GM23338 (cell line): Measurements from ENCODE around the gene ZBTB3. TPM values are rescaled to one million over a fixed set of nuclear protein-coding genes. Genes with fewer than 3 reads are reported as not detected.
A peak's percentile ranks its signal among the peaks of the same experiment; 100 is the strongest.

Experiments
- ATAC-seq: fragments of 200-7000 bp; cut with Tn5 transposase; 3 replicates; pipeline ENCODE4 v1.9.1; 2020
- DNase-seq: peaks from one replicate; pipeline ENCODE4 v3.0.0-alpha.2; 2015; ENCODE audit warnings: low spot score
- H2AFZ ChIP-seq: fragments of 200-600 bp; sonication (generic); 2 replicates; pipeline ENCODE4 v1.8.0; 2016; ENCODE audit warnings: antibody characterized with exemption, mild to moderate bottlenecking, moderate library complexity
- H3F3A ChIP-seq: fragments of 200-600 bp; sonication (generic); replicated peaks from 2 replicates; pipeline ENCODE4 v1.8.0; 2017; ENCODE audit warnings: antibody characterized with exemption, mixed run types, low read depth
- H3K27ac ChIP-seq: fragments of 200-600 bp; sonication (generic); 2 replicates; pipeline ENCODE4 v1.6.1; 2016; ENCODE audit warnings: low read depth
- H3K27me3 ChIP-seq: fragments of 200-600 bp; sonication (generic); 2 replicates; pipeline ENCODE4 v1.8.0; 2016; ENCODE audit warnings: mild to moderate bottlenecking, mixed run types, moderate library complexity; ENCODE audit not compliant: insufficient read depth
- H3K36me3 ChIP-seq: fragments of 200-600 bp; sonication (generic); 2 replicates; pipeline ENCODE4 v1.8.0; 2016; ENCODE audit warnings: mild to moderate bottlenecking; ENCODE audit not compliant: insufficient read depth
- H3K4me1 ChIP-seq: fragments of 200-600 bp; sonication (generic); 2 replicates; pipeline ENCODE4 v1.8.0; 2016; ENCODE audit warnings: mild to moderate bottlenecking, moderate library complexity; ENCODE audit not compliant: insufficient read depth
- H3K4me2 ChIP-seq: fragments of 200-600 bp; sonication (generic); 2 replicates; pipeline ENCODE4 v1.7.1; 2017; ENCODE audit warnings: mixed run types
- H3K4me3 ChIP-seq: fragments of 200-600 bp; sonication (generic); 2 replicates; pipeline ENCODE4 v1.6.1; 2016; ENCODE audit warnings: mixed run types
- H3K79me2 ChIP-seq: fragments of 200-600 bp; sonication (generic); replicated peaks from 2 replicates; pipeline ENCODE4 v1.8.0; 2017; ENCODE audit warnings: mild to moderate bottlenecking; ENCODE audit not compliant: insufficient read depth
- H3K9me2 ChIP-seq: fragments of 200-600 bp; sonication (generic); 2 replicates; pipeline ENCODE4 v1.8.0; 2017; ENCODE audit not compliant: insufficient read depth
- H4K20me1 ChIP-seq: fragments of 200-600 bp; sonication (generic); replicated peaks from 2 replicates; pipeline ENCODE4 v1.8.0; 2017; ENCODE audit warnings: mild to moderate bottlenecking; ENCODE audit not compliant: insufficient read depth
- H3K27ac Mint-ChIP-seq: 2 replicates; pipeline ENCODE4 v1.8.0; 2020; ENCODE audit warnings: inconsistent platforms, mild to moderate bottlenecking, moderate library complexity, mixed read lengths
- H3K27me3 Mint-ChIP-seq: 3 replicates; pipeline ENCODE4 v1.8.0; 2022; ENCODE audit warnings: low read depth, mild to moderate bottlenecking, moderate library complexity, mixed read lengths, inconsistent platforms; ENCODE audit not compliant: insufficient read depth, poor library complexity
- H3K36me3 Mint-ChIP-seq: 3 replicates; pipeline ENCODE4 v1.8.0; 2021; ENCODE audit warnings: low read depth, mild to moderate bottlenecking, inconsistent platforms, moderate library complexity, mixed read lengths
- H3K4me1 Mint-ChIP-seq: 3 replicates; pipeline ENCODE4 v1.8.0; 2020; ENCODE audit warnings: mild to moderate bottlenecking, inconsistent platforms, mixed read lengths
- H3K4me3 Mint-ChIP-seq: 3 replicates; pipeline ENCODE4 v1.8.0; 2021; ENCODE audit warnings: moderate library complexity, mild to moderate bottlenecking, inconsistent platforms, mixed read lengths
- H3K9me3 Mint-ChIP-seq: 3 replicates; pipeline ENCODE4 v1.8.0; 2020; ENCODE audit warnings: moderate library complexity, mild to moderate bottlenecking, inconsistent platforms, mixed read lengths
- CTCF ChIP-seq, 2 experiments: fragments of 200-600 bp in 1 of 2; sonication (generic) in 1 of 2; conservative IDR thresholded peaks; 2 replicates each; pipeline versions ENCODE4 v1.5.1 to v1.6.1; 2016 to 2017; ENCODE audit warnings: antibody characterized with exemption in 2 of 2, low read depth in 2 of 2, mild to moderate bottlenecking in 2 of 2, moderate library complexity in 1 of 2
- ETS1 ChIP-seq: IDR thresholded peaks from 2 replicates; pipeline ENCODE4 v1.6.1; 2016; ENCODE audit warnings: antibody characterized with exemption
- EZH2 ChIP-seq: fragments of 200-600 bp; sonication (generic); IDR thresholded peaks from one replicate; pipeline ENCODE4 v1.8.0; 2017; ENCODE audit warnings: antibody characterized with exemption, mild to moderate bottlenecking, low read depth; ENCODE audit not compliant: unreplicated experiment
- EZH2phosphoT487 ChIP-seq: fragments of 200-600 bp; sonication (generic); IDR thresholded peaks from one replicate; pipeline ENCODE4 v1.8.1; 2018; ENCODE audit warnings: antibody characterized with exemption; ENCODE audit not compliant: unreplicated experiment
- JUNB ChIP-seq: IDR thresholded peaks from one replicate; pipeline ENCODE4 v1.6.1; 2016; ENCODE audit warnings: antibody characterized with exemption; ENCODE audit not compliant: unreplicated experiment
- NANOG ChIP-seq: IDR thresholded peaks from 2 replicates; pipeline ENCODE4 v1.6.1; 2016; ENCODE audit warnings: antibody characterized with exemption, borderline replicate concordance
- POLR2AphosphoS5 ChIP-seq: IDR thresholded peaks from 2 replicates; pipeline ENCODE4 v1.6.1; 2016; ENCODE audit warnings: antibody characterized with exemption, low read depth
- REST ChIP-seq: IDR thresholded peaks from one replicate; pipeline ENCODE4 v1.6.1; 2018; ENCODE audit warnings: antibody characterized with exemption; ENCODE audit not compliant: unreplicated experiment
- STAT1 ChIP-seq: IDR thresholded peaks from one replicate; pipeline ENCODE4 v1.6.1; 2016; ENCODE audit warnings: antibody characterized with exemption; ENCODE audit not compliant: unreplicated experiment
- ZNF114 ChIP-seq: fragments of 250-450 bp; sonication (Bioruptor Pico); IDR thresholded peaks from 2 replicates; pipeline ENCODE4 v1.5.0; 2020; ENCODE audit warnings: mild to moderate bottlenecking, moderate library complexity
- ZNF331 ChIP-seq: fragments of 250-450 bp; sonication (Bioruptor Pico); IDR thresholded peaks from 2 replicates; pipeline ENCODE4 v1.5.0; 2020; ENCODE audit warnings: low read depth, mild to moderate bottlenecking, moderate library complexity
- ZNF462 ChIP-seq: fragments of 250-450 bp; sonication (Bioruptor Pico); IDR thresholded peaks from 2 replicates; pipeline ENCODE4 v1.5.0; 2020; ENCODE audit warnings: mild to moderate bottlenecking, moderate library complexity
- polyA plus RNA-seq: library from polyadenylated mRNA; unstranded; fragments of >200 nt; fragmentation: Nextera tagmentation; extraction: Ambion mirVana; gene quantifications from 2 replicates; pipeline ENCODE4 v1.2.1, GENCODE V29; 2016
- total RNA-seq: library from RNA; depleted of rRNA; stranded (reverse); fragments of >200 nt; shearing (Covaris generic); gene quantifications from 2 replicates; pipeline ENCODE4 v1.2.3, GENCODE V29; 2014

Gene ZBTB3
- total and polyA plus RNA-seq, 2 experiments from 2014 or later: 47.8 to 82.6 TPM

- peak overlapping the region; percentile 92 for H3K27ac Mint-ChIP-seq
- Histone ChIP-seq H3K27me3 (no peaks in the 10 kb centered on the region), H3K79me2 (peaks cover 31% of the 10 kb centered on the region), H3F3A (peaks cover 30% of the 10 kb centered on the region), H2AFZ (no peak overlapping the region), H3K36me3 (peaks cover 14% of the 10 kb centered on the region), H3K4me1 (peaks cover 9% of the 10 kb centered on the region; the same call in 1 of the 2 replicates), H3K27ac (peak overlapping the region; percentile 95), H3K4me2 (peak overlapping the region; percentile 76), H3K4me3 (peak overlapping the region; percentile 89), H4K20me1 (peaks cover 3% of the 10 kb centered on the region; the same call in 1 of the 2 replicates), H3K9me2 (no peaks in the 10 kb centered on the region)
- TF ChIP-seq ZNF331 (no peak), ETS1 (no peak), EZH2 (no peak), STAT1 (no peak), JUNB (no peak), NANOG (no peak), ZNF462 (CRISPR knock-in tag) (no peak), ZNF114 (no peak), POLR2AphosphoS5 (no peak), CTCF (conservative IDR thresholded peaks at IDR 0.05; ENCODE audit: low read depth in 2 of 2) (no peak), EZH2phosphoT487 (no peak), REST (no peak)
- H3K36me3 Mint-ChIP-seq: peaks cover 33% of the 10 kb centered on the region
- peak; percentile 59 for DNase-seq
- H3K27me3 Mint-ChIP-seq: peaks cover 17% of the 10 kb centered on the region
- peak; percentile 25 for ATAC-seq
- peaks cover 14% of the 10 kb centered on the region for H3K4me1 Mint-ChIP-seq
- H3K9me3 Mint-ChIP-seq: no peaks in the 10 kb centered on the region; the same call in 2 of the 3 replicates
- H3K4me3 Mint-ChIP-seq: peak overlapping the region; percentile 90
These were observed 16.8 kb upstream of the ZBTB3 start for GRCh38 chr11:62770778-62771143.
